HEK293 (cell line): ENCODE measurements around the gene GDPD5.

ENCODE experiments used
- CTCF ChIA-PET: fragments of 350-600 bp; formaldehyde crosslinking; extraction: SDS; loops from one replicate; lab custom pipeline; 2021; ENCODE audit warnings: antibody characterized with exemption; lab: Yijun Ruan, JAX
- POLR2A ChIA-PET: fragments of 300-600 bp; formaldehyde crosslinking; extraction: SDS; loops from one replicate; lab custom pipeline; 2020; ENCODE audit warnings: antibody characterized with exemption, inconsistent platforms; lab: Yijun Ruan, JAX
- H3K27ac ChIP-seq: fragments of 200-500 bp; sonication (Bioruptor generic); 2 replicates; pipeline ENCODE4 v1.5.1; 2014; ENCODE audit warnings: low read depth, low read length, control low read depth, inconsistent platforms; ENCODE audit errors: extremely low read depth
- H3K36me3 ChIP-seq, 2 experiments: fragments of 200-500 bp in 1 of 2; sonication (Bioruptor generic) in 1 of 2; 1 replicate in 1 of 2; 2 replicates in 1 of 2; pipeline ENCODE4 v1.5.1; 2014 to 2017; ENCODE audit warnings: inconsistent platforms in 2 of 2, low read length in 2 of 2; ENCODE audit not compliant: control insufficient read depth in 2 of 2, insufficient read depth in 1 of 2
- H3K4me1 ChIP-seq: fragments of 200-500 bp; sonication (Bioruptor generic); 2 replicates; pipeline ENCODE4 v1.5.1; 2014; ENCODE audit warnings: mild to moderate bottlenecking, low read length, inconsistent platforms; ENCODE audit not compliant: control insufficient read depth, insufficient read depth
- H3K4me3 ChIP-seq: 2 replicates; pipeline ENCODE4 v1.5.1; 2011; ENCODE audit warnings: low read depth, mild to moderate bottlenecking, control low read depth, low read length, moderate library complexity
- H3K9me3 ChIP-seq: fragments of 200-500 bp; sonication (Bioruptor generic); 2 replicates; pipeline ENCODE4 v1.5.1; 2014; ENCODE audit warnings: low read depth, low read length, inconsistent platforms; ENCODE audit not compliant: control insufficient read depth, insufficient read depth
- EGR2 ChIP-seq: fragments of 450-650 bp; formaldehyde crosslinking; IDR thresholded peaks from 2 replicates; pipeline ENCODE4 v1.5.1; 2016; ENCODE audit warnings: low read depth, missing biosample characterization, missing genetic modification characterization
- GLIS2 ChIP-seq: fragments of 450-650 bp; formaldehyde crosslinking; IDR thresholded peaks from 2 replicates; pipeline ENCODE4 v1.5.1; 2016; ENCODE audit warnings: missing biosample characterization, missing genetic modification characterization
- TRIM28 ChIP-seq: IDR thresholded peaks from 2 replicates; pipeline ENCODE4 v1.6.1; 2011; ENCODE audit warnings: low read length, control low read depth, borderline replicate concordance
- ZBTB20 ChIP-seq: fragments of 450-650 bp; formaldehyde crosslinking; IDR thresholded peaks from 2 replicates; pipeline ENCODE4 v1.5.1; 2016; ENCODE audit warnings: missing biosample characterization, missing genetic modification characterization
- ZFHX2 ChIP-seq: fragments of 450-650 bp; formaldehyde crosslinking; conservative IDR thresholded peaks from 2 replicates; pipeline ENCODE4 v1.5.1; 2016; ENCODE audit warnings: missing biosample characterization, missing genetic modification characterization
- ZNF146 ChIP-seq: fragments of 450-650 bp; formaldehyde crosslinking; IDR thresholded peaks from 2 replicates; pipeline ENCODE4 v1.5.1; 2016; ENCODE audit warnings: missing biosample characterization, missing genetic modification characterization
- ZNF157 ChIP-seq: fragments of 450-650 bp; formaldehyde crosslinking; IDR thresholded peaks from 2 replicates; pipeline ENCODE4 v1.5.1; 2016; ENCODE audit warnings: missing biosample characterization, missing genetic modification characterization
- ZNF174 ChIP-seq: fragments of 450-650 bp; formaldehyde crosslinking; IDR thresholded peaks from 2 replicates; pipeline ENCODE4 v1.5.0; 2017; ENCODE audit warnings: missing biosample characterization, mild to moderate bottlenecking, missing genetic modification characterization
- ZNF221 ChIP-seq: fragments of 450-650 bp; formaldehyde crosslinking; IDR thresholded peaks from 2 replicates; pipeline ENCODE4 v1.5.1; 2017; ENCODE audit warnings: missing biosample characterization, missing genetic modification characterization, borderline replicate concordance
- ZNF24 ChIP-seq: fragments of 450-650 bp; formaldehyde crosslinking; IDR thresholded peaks from 2 replicates; pipeline ENCODE4 v1.5.1; 2016; ENCODE audit warnings: missing biosample characterization, missing genetic modification characterization
- ZNF335 ChIP-seq: fragments of 450-650 bp; formaldehyde crosslinking; conservative IDR thresholded peaks from 2 replicates; pipeline ENCODE4 v1.5.1; 2016; ENCODE audit warnings: missing biosample characterization, missing genetic modification characterization
- ZNF391 ChIP-seq: fragments of 450-650 bp; formaldehyde crosslinking; IDR thresholded peaks from 2 replicates; pipeline ENCODE4 v1.5.1; 2016; ENCODE audit warnings: low read depth, missing biosample characterization, missing genetic modification characterization, borderline replicate concordance
- ZNF544 ChIP-seq: fragments of 450-650 bp; formaldehyde crosslinking; IDR thresholded peaks from 2 replicates; pipeline ENCODE4 v1.5.0; 2017; ENCODE audit warnings: missing biosample characterization, missing genetic modification characterization
- ZNF596 ChIP-seq: fragments of 450-650 bp; IDR thresholded peaks from 2 replicates; pipeline ENCODE4 v1.5.0; 2018; ENCODE audit warnings: missing biosample characterization, mild to moderate bottlenecking, missing genetic modification characterization, moderate library complexity
- ZNF600 ChIP-seq: fragments of 450-650 bp; formaldehyde crosslinking; IDR thresholded peaks from 2 replicates; pipeline ENCODE4 v1.5.1; 2016; ENCODE audit warnings: missing biosample characterization, missing genetic modification characterization
- ZNF626 ChIP-seq: fragments of 450-650 bp; sonication (Bioruptor Pico); formaldehyde crosslinking; IDR thresholded peaks from 2 replicates; pipeline ENCODE4 v1.5.1; 2018; ENCODE audit warnings: missing biosample characterization, missing genetic modification characterization, inconsistent platforms
- TF ChIP-seq, protein P1 (sequence below): fragments of 450-650 bp; formaldehyde crosslinking; IDR thresholded peaks from 2 replicates; pipeline ENCODE4 v1.5.1; 2016; ENCODE audit warnings: missing biosample characterization, missing genetic modification characterization, low read depth
- TF ChIP-seq, protein P2 (sequence below): fragments of 450-650 bp; formaldehyde crosslinking; IDR thresholded peaks from 2 replicates; pipeline ENCODE4 v1.5.1; 2016; ENCODE audit warnings: missing biosample characterization, missing genetic modification characterization
- TF ChIP-seq, protein P3 (sequence below): fragments of 450-650 bp; formaldehyde crosslinking; IDR thresholded peaks from 2 replicates; pipeline ENCODE4 v1.5.1; 2017; ENCODE audit warnings: missing biosample characterization, missing genetic modification characterization
- TF ChIP-seq, protein P4 (sequence below): sonication (generic); formaldehyde crosslinking; IDR thresholded peaks from 2 replicates; pipeline ENCODE4 v1.8.1; 2022; ENCODE audit warnings: mild to moderate bottlenecking, moderate library complexity, missing genetic modification reagents
- TF ChIP-seq, protein P5 (sequence below): fragments of 450-650 bp; formaldehyde crosslinking; IDR thresholded peaks from 2 replicates; pipeline ENCODE4 v1.5.1; 2016; ENCODE audit warnings: missing biosample characterization, missing genetic modification characterization

GDPD5 gene

DNA sequence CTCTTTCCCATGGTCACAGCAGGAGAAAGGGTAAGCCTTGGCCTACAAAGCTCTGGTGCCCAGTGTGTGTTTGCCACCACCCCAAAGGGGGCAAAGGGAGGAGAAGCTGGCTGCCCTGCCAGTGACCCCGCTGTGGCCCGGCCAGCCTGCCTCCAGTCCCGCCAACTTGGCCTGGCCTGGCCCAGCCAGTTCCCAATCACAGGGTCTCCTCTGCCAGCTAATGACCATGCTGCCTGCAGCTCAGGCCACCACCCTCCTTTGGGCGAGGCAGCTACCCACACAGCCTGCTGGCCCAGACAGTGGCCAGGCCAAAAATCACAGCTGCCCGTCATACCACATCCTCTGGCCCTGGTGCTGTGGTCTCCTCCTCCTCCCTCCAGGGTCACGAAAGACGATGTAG, 5.1 kb downstream of the GDPD5 start:
- POLR2A ChIA-PET = interaction anchor here (0.6 kb wide), 1 partner anchor 16 kb away, joined by 3 read pairs; no protein-coding TSS in a partner anchor

DNA sequence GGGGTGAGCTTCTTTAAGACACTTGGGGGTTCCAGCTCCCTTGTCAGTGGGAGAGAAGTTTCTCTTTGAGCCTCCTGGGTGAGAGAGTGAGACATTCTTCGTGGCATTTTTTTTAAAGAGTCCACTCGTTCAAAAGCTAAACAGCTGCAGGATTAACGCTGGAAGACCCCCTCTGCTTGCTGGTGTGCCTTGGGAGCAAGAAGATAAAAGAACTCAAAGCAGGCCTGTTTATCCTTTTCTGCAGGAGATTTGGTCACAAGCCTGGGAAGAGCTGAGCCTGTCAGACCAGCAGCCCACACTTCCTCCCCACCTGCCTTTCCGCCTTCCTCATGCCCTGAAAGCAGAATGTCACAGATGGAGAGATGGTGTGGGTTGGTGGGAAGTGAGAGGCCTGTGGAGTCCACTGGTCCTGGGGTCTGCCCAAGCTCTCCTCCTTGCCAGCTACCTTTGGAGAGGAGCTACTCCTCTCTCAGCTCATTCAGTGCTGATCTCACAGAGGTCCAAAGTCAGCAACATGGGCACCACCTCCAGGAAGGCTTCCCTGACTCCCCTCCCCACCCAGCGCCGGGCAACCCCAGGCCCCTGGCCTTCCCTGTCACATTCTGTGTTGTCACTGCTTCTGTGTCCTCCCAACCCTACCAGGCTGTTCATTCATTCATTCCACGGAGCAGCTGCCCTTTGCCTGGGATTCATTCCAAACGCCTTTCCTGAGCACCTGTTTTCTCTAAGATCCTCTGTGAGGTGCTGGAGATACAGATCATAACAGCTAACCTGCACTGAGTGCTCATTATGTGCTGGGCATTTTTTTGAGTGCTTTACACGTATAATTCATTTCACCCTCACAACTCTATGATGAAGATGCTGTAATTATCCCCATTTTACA, 6.7 kb downstream of the GDPD5 start:
- no peaks in the 10 kb centered on the region for H3K9me3 ChIP-seq
- H3K4me1 ChIP-seq = no peaks in the 10 kb centered on the region
- no peak overlapping the region for H3K4me3 ChIP-seq
- ChIA-PET POLR2A (no interaction called here), CTCF (interaction anchor here (0.6 to 5.5 kb wide), 3 partner anchors 13 to 67 kb away, joined by 3 to 26 read pairs (median 7); no protein-coding TSS in a partner anchor)
- no peak overlapping the region for H3K27ac ChIP-seq
- H3K36me3 ChIP-seq = no peaks in the 10 kb centered on the region
- TF ChIP-seq, protein P1, sequence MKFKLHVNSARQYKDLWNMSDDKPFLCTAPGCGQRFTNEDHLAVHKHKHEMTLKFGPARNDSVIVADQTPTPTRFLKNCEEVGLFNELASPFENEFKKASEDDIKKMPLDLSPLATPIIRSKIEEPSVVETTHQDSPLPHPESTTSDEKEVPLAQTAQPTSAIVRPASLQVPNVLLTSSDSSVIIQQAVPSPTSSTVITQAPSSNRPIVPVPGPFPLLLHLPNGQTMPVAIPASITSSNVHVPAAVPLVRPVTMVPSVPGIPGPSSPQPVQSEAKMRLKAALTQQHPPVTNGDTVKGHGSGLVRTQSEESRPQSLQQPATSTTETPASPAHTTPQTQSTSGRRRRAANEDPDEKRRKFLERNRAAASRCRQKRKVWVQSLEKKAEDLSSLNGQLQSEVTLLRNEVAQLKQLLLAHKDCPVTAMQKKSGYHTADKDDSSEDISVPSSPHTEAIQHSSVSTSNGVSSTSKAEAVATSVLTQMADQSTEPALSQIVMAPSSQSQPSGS (tag by site-specific recombination) = no peak
- TF ChIP-seq ZNF146 (tag by site-specific recombination) = no peak
- TF ChIP-seq ZBTB20 (tag by site-specific recombination) = no peak
- 0 out of 2 replicates have a peak, but pooled peaks have one; percentile 12 for TF ChIP-seq EGR2 (tag by site-specific recombination)
- TF ChIP-seq ZFHX2 (tag by site-specific recombination) = peak; percentile 19; the same call in 1 of the 2 replicates
- TF ChIP-seq ZNF544 = no peak

More for the DNA sequence above, 5.1 kb downstream of the GDPD5 start:
- no peaks in the 10 kb centered on the region for H3K36me3 ChIP-seq
- no peak overlapping the region for H3K4me3 ChIP-seq
- H3K9me3 ChIP-seq = no peaks in the 10 kb centered on the region
- no peaks in the 10 kb centered on the region for H3K4me1 ChIP-seq
- H3K27ac ChIP-seq = no peak overlapping the region
- CTCF ChIA-PET = interaction anchor here (1.2 to 5.5 kb wide), 2 partner anchors 12 to 69 kb away, joined by 5 to 26 read pairs; no protein-coding TSS in a partner anchor
- TF ChIP-seq ZNF174 (no peak), ZNF335 (tag by site-specific recombination) (no peak), ZNF391 (tag by site-specific recombination) (no peak), ZNF600 (tag by site-specific recombination) (no peak), ZNF24 (tag by site-specific recombination) (no peak), ZNF157 (tag by site-specific recombination) (no peak), TRIM28 (no peak), ZNF221 (tag by site-specific recombination) (no peak), ZNF596 (tag by site-specific recombination) (no peak), ZNF626 (tag by site-specific recombination) (no peak), GLIS2 (tag by site-specific recombination) (no peak)
- TF ChIP-seq, protein P2, sequence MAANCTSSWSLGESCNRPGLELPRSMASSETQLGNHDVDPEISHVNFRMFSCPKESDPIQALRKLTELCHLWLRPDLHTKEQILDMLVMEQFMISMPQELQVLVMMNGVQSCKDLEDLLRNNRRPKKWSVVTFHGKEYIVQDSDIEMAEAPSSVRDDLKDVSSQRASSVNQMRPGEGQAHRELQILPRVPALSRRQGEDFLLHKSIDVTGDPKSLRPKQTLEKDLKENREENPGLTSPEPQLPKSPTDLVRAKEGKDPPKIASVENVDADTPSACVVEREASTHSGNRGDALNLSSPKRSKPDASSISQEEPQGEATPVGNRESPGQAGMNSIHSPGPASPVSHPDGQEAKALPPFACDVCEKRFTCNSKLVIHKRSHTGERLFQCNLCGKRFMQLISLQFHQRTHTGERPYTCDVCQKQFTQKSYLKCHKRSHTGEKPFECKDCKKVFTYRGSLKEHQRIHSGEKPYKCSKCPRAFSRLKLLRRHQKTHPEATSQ = no peak
- TF ChIP-seq, protein P3, sequence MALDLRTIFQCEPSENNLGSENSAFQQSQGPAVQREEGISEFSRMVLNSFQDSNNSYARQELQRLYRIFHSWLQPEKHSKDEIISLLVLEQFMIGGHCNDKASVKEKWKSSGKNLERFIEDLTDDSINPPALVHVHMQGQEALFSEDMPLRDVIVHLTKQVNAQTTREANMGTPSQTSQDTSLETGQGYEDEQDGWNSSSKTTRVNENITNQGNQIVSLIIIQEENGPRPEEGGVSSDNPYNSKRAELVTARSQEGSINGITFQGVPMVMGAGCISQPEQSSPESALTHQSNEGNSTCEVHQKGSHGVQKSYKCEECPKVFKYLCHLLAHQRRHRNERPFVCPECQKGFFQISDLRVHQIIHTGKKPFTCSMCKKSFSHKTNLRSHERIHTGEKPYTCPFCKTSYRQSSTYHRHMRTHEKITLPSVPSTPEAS = no peak
- TF ChIP-seq, protein P4, sequence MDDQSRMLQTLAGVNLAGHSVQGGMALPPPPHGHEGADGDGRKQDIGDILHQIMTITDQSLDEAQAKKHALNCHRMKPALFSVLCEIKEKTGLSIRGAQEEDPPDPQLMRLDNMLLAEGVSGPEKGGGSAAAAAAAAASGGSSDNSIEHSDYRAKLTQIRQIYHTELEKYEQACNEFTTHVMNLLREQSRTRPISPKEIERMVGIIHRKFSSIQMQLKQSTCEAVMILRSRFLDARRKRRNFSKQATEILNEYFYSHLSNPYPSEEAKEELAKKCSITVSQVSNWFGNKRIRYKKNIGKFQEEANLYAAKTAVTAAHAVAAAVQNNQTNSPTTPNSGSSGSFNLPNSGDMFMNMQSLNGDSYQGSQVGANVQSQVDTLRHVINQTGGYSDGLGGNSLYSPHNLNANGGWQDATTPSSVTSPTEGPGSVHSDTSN (CRISPR knock-in tag) = no peak
- TF ChIP-seq, protein P5, sequence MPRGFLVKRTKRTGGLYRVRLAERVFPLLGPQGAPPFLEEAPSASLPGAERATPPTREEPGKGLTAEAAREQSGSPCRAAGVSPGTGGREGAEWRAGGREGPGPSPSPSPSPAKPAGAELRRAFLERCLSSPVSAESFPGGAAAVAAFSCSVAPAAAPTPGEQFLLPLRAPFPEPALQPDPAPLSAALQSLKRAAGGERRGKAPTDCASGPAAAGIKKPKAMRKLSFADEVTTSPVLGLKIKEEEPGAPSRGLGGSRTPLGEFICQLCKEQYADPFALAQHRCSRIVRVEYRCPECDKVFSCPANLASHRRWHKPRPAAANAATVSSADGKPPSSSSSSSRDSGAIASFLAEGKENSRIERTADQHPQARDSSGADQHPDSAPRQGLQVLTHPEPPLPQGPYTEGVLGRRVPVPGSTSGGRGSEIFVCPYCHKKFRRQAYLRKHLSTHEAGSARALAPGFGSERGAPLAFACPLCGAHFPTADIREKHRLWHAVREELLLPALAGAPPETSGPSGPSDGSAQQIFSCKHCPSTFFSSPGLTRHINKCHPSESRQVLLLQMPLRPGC = no peak
